Neural crest cell (in vitro differentiated cells): ENCODE measurements around the gene RERE. TPM values are rescaled to one million over a fixed set of nuclear protein-coding genes. Genes with fewer than 3 reads are reported as not detected.

ENCODE experiments used
- DNase-seq: peaks from one replicate; pipeline ENCODE4 v3.0.0; 2021; ENCODE audit warnings: low read depth, mixed read lengths, low spot score
- H3K27ac Mint-ChIP-seq: one replicate; pipeline ENCODE4 v1.8.0; 2021; ENCODE audit warnings: mild to moderate bottlenecking, mixed read lengths; ENCODE audit not compliant: unreplicated experiment
- H3K27me3 Mint-ChIP-seq: 2 replicates; pipeline ENCODE4 v1.8.0; 2021; ENCODE audit warnings: low read depth, mild to moderate bottlenecking, mixed read lengths
- H3K36me3 Mint-ChIP-seq: 2 replicates; pipeline ENCODE4 v1.8.0; 2021; ENCODE audit warnings: low read depth, mild to moderate bottlenecking, mixed read lengths
- H3K4me1 Mint-ChIP-seq: 2 replicates; pipeline ENCODE4 v1.8.0; 2021; ENCODE audit warnings: mixed read lengths
- H3K4me3 Mint-ChIP-seq: one replicate; pipeline ENCODE4 v1.8.0; 2021; ENCODE audit warnings: mild to moderate bottlenecking, mixed read lengths
- H3K9me3 Mint-ChIP-seq: 2 replicates; pipeline ENCODE4 v1.8.0; 2021; ENCODE audit warnings: mixed read lengths
- total RNA-seq: library from RNA; stranded (reverse); gene quantifications from 2 replicates; pipeline ENCODE4 v1.2.1, GENCODE V29; 2021
- TF ChIP-seq, protein P1 (sequence below): fragments of 200-600 bp; sonication (generic); conservative IDR thresholded peaks from 2 replicates; pipeline ENCODE4 v1.5.0; 2021; ENCODE audit warnings: antibody characterized with exemption, mild to moderate bottlenecking

RERE gene
- total RNA-seq, 1 donor from 2014 or later, result 122 TPM

DNA sequence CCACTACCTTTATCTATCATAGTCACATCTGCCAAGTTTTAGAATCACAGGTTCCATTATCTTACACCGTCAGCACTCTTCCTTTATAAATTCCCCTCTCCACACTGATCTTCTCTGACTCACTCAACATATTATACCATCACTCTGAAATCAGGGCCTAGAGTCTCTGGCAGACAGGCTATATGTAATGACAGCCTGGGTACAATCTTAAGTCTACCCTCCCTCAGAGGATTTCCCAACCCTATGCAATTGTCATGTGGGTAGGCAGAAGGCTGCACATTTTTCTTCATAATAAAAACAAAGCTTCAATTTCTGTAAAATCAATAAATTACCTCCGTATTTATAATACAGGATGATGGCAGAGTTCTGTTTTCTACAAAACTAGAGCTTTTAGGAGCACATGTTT is 138.0 kb downstream of the RERE start:
- H3K9me3 Mint-ChIP-seq, result no peaks in the 10 kb centered on the region
- no peaks in the 10 kb centered on the region for H3K36me3 Mint-ChIP-seq
- no peak for DNase-seq

DNA sequence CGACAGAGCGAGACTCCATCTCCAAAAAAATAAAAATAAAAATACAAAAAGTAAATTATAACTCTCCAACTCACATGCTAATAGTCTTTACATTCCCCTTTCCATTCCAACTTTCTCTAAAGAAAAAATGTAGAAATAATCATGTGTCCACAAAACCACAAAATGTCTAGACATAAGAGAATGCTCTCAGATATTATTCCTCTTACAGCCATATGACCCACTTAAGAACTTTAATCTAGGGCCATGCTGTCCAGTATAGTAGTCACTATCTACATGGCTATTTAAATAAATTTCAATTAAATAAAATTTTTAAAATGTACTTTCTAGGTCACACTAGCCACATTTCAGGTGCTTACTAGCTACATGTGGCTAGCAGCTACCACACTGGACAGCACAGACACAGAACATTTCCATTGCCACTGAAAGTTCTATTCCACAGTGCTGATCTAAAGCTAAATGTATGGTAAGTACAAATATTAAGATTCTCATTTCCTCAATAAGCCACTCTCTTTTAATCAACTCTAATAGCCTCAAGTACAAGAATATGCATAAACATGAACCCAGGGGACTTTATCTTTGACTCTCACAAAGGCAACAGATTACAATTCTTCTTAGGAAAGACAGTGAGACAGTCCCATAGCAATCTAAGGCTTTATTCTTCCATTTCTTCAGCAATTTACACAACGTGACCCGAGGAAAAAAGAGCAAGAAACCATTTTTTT is 138.6 kb downstream of the RERE start:
- no peak overlapping the region for H3K4me3 Mint-ChIP-seq
- no peaks in the 10 kb centered on the region for H3K27me3 Mint-ChIP-seq
- H3K27ac Mint-ChIP-seq, result no peak overlapping the region
- TF ChIP-seq, protein P1, sequence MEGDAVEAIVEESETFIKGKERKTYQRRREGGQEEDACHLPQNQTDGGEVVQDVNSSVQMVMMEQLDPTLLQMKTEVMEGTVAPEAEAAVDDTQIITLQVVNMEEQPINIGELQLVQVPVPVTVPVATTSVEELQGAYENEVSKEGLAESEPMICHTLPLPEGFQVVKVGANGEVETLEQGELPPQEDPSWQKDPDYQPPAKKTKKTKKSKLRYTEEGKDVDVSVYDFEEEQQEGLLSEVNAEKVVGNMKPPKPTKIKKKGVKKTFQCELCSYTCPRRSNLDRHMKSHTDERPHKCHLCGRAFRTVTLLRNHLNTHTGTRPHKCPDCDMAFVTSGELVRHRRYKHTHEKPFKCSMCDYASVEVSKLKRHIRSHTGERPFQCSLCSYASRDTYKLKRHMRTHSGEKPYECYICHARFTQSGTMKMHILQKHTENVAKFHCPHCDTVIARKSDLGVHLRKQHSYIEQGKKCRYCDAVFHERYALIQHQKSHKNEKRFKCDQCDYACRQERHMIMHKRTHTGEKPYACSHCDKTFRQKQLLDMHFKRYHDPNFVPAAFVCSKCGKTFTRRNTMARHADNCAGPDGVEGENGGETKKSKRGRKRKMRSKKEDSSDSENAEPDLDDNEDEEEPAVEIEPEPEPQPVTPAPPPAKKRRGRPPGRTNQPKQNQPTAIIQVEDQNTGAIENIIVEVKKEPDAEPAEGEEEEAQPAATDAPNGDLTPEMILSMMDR, result no peak
- no peaks in the 10 kb centered on the region for H3K9me3 Mint-ChIP-seq
- no peaks in the 10 kb centered on the region for H3K36me3 Mint-ChIP-seq
- DNase-seq, result no peak
- H3K4me1 Mint-ChIP-seq, result peaks cover 35% of the 10 kb centered on the region

More for the DNA sequence above, 138.0 kb downstream of the RERE start:
- H3K4me1 Mint-ChIP-seq, result peaks cover 34% of the 10 kb centered on the region
- H3K27ac Mint-ChIP-seq, result no peak overlapping the region
- TF ChIP-seq, protein P1, result no peak
- no peak overlapping the region for H3K4me3 Mint-ChIP-seq
- no peaks in the 10 kb centered on the region for H3K27me3 Mint-ChIP-seq

DNA sequence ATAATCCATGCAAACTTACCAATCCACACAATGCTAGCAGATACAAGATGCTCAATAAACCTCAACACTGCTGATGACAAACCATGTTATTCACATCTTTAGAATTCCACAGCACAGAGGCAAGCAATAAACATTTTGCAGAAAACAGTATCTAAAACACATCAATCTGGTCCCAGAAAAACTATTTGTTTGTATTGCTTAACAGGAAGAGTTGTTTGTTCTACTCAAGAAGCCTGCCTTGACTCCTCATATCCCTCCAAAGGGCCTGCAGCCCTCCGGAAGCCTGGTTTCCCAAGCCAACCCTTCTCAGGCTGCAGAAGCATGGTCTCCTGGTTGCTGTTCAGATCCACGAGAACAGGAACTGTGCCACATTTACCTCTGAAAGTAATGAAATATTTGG is 139.7 kb downstream of the RERE start:
- H3K27me3 Mint-ChIP-seq, result no peaks in the 10 kb centered on the region
- H3K4me3 Mint-ChIP-seq, result no peak overlapping the region
- no peak overlapping the region for H3K27ac Mint-ChIP-seq
- no peaks in the 10 kb centered on the region for H3K36me3 Mint-ChIP-seq
- TF ChIP-seq, protein P1, result no peak
- H3K9me3 Mint-ChIP-seq, result no peaks in the 10 kb centered on the region
- DNase-seq, result no peak
- peaks cover 33% of the 10 kb centered on the region for H3K4me1 Mint-ChIP-seq

DNA sequence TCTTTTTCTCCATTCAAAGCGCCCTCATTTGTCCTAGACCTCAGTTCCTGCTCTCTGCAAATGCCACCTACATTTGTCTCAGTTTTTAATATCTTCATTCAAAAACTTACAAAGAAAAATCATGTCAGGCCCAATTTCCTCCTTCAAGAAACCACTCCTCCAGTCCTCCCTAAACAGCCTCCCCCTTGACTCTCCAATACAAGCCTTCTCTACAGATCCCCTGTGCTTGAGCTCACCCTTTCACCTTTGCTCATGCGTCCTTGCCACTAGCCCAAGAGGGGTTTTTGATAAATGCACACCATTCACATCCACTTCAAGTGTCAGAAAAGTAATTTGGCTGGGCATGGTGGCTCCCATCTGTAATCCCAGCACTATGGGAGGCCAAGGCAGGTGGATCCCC is 140.6 kb downstream of the RERE start:
- no peaks in the 10 kb centered on the region for H3K36me3 Mint-ChIP-seq
- H3K27ac Mint-ChIP-seq, result peak overlapping the region; percentile 48
- no peak overlapping the region for H3K4me3 Mint-ChIP-seq
- DNase-seq, result no peak
- H3K9me3 Mint-ChIP-seq, result no peaks in the 10 kb centered on the region
- H3K27me3 Mint-ChIP-seq, result no peaks in the 10 kb centered on the region
- H3K4me1 Mint-ChIP-seq, result peaks cover 37% of the 10 kb centered on the region
- TF ChIP-seq, protein P1, result no peak

DNA sequence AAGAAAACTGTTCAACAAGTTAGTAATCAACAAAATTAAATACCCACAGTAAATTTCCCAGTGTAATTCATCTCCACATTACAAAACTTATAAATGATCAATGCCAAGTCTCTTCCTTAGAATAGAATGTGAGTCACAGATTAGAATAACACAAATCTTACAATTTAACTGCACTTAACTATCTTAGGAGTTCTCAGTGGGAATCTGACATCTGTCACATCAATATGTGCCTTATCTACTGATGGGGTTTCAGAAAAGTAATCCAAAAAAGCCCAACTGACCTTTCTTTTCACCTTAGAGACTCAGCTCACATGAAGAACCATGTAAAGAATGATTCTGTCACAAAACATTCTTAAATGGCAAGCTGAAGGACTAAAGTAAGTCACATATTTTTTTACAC is 141.4 kb downstream of the RERE start:
- no peak overlapping the region for H3K27ac Mint-ChIP-seq
- no peaks in the 10 kb centered on the region for H3K9me3 Mint-ChIP-seq
- peaks cover 44% of the 10 kb centered on the region for H3K4me1 Mint-ChIP-seq

More for the DNA sequence above, 141.4 kb downstream of the RERE start:
- TF ChIP-seq, protein P1, result no peak
- no peaks in the 10 kb centered on the region for H3K27me3 Mint-ChIP-seq
- DNase-seq, result no peak
- H3K36me3 Mint-ChIP-seq, result no peaks in the 10 kb centered on the region
- no peak overlapping the region for H3K4me3 Mint-ChIP-seq
